K562 treated with DMSO at 1 percent for 48 hours (cell line): ENCODE results near the gene CCR1. TPM values are rescaled to one million over a fixed set of nuclear protein-coding genes. Genes with fewer than 3 reads are reported as not detected.

Experiments used
- total RNA-seq: library from RNA; unstranded; fragments of 300-600 nt; gene quantifications from 2 replicates; pipeline ENCODE4 v1.2.3, GENCODE V29; 2022; ENCODE audit warnings: low replicate concordance; ENCODE audit errors: extremely low read depth

CCR1 gene
- not detected in 2 replicates for total RNA-seq

DNA sequence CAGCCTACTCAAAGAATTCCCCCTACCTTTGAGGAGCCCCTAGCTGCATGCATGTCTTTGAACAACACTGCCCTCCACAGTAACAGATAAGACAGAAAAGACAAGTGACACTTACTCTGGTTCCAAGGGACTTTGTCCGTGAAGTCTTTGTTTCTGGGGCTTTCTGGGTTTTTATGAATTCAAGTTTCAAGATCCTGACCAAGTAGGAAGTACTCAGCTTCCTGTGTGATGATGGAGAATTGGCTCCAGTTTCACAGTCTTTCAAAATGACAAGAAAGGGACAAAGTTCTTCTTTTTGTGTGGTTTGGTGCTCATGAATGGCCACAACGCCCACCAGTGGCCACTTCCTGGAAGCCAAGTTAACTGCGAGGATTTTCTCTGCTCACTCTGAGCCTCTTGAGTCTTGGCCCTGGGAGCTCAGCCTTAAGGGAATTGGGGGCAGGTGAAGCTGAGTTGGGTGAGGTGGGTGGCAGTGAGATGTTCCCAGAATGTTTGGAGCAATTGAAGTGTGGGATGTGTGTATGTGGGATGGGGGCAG, at the start of gene CCR1:
CCR1 (minus strand) TSS at position 147 of the 538 bp plus-strand sequence. CDS start 4,000 bp downstream, outside the sequence.

DNA sequence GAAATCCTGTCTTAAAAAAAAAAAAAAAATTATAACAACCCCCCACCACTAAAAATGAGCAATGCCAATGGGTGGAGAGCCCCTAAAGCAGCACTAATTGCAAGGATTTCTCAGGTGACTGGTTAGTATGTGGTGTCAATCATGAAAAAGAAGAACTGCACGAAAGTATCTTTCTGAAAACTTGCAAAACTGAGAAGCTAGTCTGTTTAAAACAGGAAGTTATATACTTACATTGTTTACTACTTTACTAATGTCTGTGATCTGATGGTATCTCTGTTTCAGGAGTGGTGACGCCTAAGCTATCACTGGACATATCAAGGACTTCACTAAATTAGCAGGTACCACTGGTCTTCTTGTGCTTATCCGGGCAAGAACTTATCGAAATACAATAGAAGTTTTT, 34.0 kb upstream of the CCR1 start, which contains the start of gene CCR3:
CCR3 (plus strand) TSS at position 341 of the 400 bp plus-strand sequence. CDS start 22,699 bp downstream, outside the sequence.

Other genes with a start within 250 kb of the CCR1 start
- gene FYCO1, start 212.5 kb downstream of the CCR1 start, total RNA-seq: not detected in 2 replicates
- not detected in 2 replicates for gene XCR1, start 180.8 kb downstream of the CCR1 start, total RNA-seq
- gene CCR3, start 34.1 kb upstream of the CCR1 start, total RNA-seq: not detected in 2 replicates
- not detected in 2 replicates for gene CCR2, start 145.8 kb upstream of the CCR1 start, total RNA-seq
- gene CCR5, start 162.6 kb upstream of the CCR1 start, total RNA-seq: not detected in 2 replicates
- not detected in 2 replicates for gene CCRL2, start 198.9 kb upstream of the CCR1 start, total RNA-seq